GM18511 (cell line): ENCODE data around the gene CRACDL.

Experiments
- ATAC-seq: cut with Tn5 transposase; IDR thresholded peaks from one replicate; pipeline ENCODE4 v1.9.1; 2021; ENCODE audit warnings: mild to moderate bottlenecking, moderate library complexity; ENCODE audit not compliant: unreplicated experiment

CRACDL gene

GRCh38 chr2:98826856-98827255 is 109.2 kb downstream of the CRACDL start:
- no peak for ATAC-seq

DNA sequence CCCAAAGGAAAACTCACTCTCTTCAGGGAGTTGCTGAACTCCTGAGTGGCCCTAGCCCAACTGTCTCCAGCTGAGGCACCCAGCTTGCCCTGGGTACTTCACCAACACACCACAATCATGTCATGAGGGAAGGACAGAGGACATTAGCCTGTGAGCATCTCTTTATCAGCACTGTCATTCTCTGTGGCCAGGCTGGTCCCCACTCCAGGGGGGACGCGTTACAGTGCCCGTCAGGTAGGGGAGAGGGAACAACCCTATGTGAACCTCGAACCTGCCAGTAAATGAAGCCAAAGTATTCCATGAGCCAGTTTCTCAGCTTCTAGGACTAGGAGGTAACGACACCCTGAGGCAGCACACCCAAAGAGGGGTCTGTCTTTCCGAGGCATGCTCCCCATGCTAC is 110.2 kb downstream of the CRACDL start:
- no peak for ATAC-seq

GRCh38 chr2:98825404-98825803 is 110.6 kb downstream of the CRACDL start:
- ATAC-seq = no peak

GRCh38 chr2:98825020-98825350 is 111.0 kb downstream of the CRACDL start:
- ATAC-seq = no peak

DNA sequence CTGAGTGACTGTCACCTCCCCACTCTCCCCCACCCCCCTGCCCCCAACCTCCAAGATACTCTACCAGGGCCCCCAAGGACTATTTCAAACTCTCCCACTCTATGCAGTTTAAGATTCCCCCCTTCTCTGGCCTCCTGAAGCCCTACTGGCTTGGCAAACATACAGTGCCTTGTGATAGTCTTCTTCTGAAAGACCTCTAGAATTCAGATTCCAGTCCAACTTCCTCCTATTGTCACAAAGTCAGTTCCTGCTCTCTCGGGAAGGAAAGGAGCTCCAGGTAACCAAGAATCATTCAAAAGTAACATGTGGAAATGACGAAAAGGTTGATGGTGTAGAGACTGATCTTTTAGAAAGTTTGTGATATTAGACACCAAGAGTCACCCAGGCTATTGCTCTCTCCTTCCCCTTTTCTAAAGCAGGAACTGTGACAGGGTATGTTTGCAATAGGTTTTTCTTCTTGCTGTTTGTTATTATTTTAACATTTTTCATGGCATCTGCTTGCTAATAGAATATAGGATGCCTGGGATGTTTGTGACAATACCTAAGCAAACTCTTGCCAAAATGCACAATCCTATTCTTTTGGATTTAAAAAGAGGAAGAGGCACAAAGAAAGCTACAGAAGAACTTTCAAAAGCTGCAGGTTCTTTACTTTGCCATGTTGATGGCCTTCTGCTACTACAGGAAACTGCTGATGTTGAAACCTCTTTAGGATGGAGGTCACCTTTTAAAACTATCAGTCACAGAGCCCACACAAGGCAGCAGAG is 111.6 kb downstream of the CRACDL start:
- ATAC-seq = no peak

GRCh38 chr2:98823196-98824170 is 112.5 kb downstream of the CRACDL start:
- ATAC-seq = no peak

DNA sequence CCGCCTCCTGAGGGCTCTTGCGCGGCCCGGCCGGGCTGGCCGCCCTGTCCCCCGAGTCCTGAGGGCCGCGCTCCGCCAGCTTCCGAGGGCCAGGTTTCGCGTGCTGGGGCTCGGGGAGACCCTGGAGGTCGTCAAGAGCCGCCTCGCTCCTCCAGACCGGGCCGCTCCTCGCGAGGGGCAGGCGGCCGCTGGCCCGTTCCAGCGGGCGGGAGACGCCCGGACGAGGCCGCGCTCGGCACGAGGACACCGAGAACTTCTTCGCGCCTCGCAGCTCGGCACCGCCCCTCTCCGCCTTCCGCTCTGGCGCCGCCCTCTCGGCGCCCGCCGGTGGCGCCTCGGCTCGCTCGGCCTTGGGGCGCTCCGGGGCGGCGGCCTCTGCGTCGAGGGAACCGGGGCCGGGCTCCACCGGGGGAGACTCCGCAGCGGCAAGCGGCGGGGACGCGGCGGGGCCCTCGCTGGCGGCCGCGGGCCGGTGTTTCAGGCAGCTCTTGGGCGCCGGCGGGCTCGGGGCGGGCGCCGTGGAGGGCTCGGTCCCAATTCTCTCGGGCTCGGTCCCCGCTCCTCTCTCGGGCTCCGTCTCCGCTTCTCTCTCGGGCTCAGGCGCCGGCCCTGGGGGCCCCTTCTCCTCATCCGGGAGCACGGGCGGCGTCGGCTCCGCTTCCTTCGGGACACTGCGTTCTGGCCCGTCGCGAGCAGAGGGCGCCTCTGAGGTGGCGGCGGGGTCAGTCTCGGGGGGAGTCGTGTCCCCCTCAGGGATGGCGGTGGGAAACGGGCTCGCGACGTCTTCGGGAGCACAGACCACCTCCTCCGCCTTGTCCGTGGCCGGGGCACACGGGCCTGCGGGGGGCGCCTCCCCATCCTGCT is 113.5 kb downstream of the CRACDL start:
- no peak for ATAC-seq

- ATAC-seq = no peak
Measured at GRCh38 chr2:98821629-98822135, 114.3 kb downstream of the CRACDL start.

GRCh38 chr2:98819231-98819766 is 116.7 kb downstream of the CRACDL start:
- ATAC-seq = no peak

- ATAC-seq = no peak
Measured at GRCh38 chr2:98818164-98818563, 117.9 kb downstream of the CRACDL start.

- no peak for ATAC-seq
Measured at GRCh38 chr2:98816281-98816680, 119.7 kb downstream of the CRACDL start.

DNA sequence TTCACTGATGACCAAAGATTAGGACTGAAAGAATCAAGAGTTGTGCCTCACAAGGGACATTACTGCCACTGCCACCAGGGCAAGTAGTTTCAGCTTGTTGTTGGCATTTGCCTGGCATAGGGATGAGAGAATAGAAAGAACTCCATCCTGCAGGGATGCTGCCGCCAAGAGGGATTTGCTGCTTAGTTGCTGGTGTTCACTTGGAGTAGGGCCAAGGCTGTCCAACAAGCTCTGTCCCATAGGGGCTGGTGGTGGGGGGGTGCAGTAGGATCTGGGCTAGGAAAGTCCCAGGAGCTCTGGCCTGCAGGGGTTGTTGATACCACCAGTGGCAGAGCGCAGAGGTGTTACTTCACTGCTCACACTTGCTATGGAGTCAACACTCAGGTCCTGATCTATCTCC is 120.2 kb downstream of the CRACDL start:
- ATAC-seq = no peak

- no peak for ATAC-seq
Measured at GRCh38 chr2:98811766-98812165, 124.3 kb downstream of the CRACDL start.

GRCh38 chr2:98810588-98810928 is 125.5 kb downstream of the CRACDL start:
- no peak for ATAC-seq

GRCh38 chr2:98809878-98810587 is 126.0 kb downstream of the CRACDL start:
- no peak for ATAC-seq

DNA sequence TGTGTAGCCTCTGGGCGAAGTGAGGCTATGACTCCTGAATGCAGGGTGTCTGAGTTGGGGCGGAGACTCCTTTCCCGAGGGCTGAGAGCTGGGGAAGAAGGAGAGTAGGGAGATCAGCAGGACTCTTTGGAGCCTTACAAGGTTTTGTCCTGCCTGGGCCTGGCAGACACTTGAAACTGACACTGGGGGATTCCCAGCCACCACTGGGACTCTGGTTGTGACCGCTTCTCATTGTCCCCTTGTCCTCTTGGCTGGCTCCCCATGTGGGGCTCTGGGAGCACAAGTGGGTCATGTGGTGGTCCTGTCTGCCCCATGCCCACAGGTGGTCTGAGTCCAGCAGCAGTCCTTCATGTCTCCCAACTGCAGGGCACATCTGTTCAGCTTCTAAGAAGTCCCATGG is 126.9 kb downstream of the CRACDL start:
- no peak for ATAC-seq

DNA sequence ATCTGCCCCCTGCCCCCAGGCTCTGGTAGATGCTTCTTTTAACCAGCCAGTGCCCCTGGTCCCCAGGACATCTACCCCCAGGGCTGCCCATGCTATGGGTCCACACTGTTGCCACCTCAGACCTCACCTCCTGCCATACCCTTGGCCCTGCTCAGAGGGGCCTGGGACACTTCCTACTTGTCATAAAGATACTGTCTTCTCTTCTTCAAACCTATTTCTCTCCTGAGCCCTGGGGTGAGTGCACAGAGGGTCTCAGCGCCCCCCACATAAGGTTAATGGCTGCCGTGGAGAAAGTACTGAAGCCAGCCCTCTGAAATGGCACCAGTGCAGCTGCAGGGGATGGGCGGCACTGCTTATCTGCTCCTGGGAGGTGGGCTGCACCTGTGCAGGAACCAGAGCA is 127.5 kb downstream of the CRACDL start:
- no peak for ATAC-seq

DNA sequence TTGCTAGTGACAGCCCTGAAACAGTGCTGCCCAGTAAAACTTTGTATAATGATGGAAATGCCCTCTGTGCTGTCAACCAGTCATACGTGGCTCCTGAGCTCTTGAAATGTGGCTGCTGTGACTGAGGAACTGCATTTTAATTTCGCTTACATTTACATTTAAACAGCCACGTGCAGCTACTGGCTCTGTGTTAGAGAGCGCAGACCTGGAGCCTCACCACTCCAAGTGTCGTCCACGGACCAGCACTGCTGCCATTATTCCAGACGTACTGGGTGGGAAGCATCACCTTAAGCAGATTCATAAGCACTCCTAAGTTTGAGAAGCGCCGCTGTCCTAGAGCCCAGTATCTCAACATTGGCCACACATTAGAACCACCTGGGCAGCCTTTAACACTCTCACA is 128.1 kb downstream of the CRACDL start:
- no peak for ATAC-seq

DNA sequence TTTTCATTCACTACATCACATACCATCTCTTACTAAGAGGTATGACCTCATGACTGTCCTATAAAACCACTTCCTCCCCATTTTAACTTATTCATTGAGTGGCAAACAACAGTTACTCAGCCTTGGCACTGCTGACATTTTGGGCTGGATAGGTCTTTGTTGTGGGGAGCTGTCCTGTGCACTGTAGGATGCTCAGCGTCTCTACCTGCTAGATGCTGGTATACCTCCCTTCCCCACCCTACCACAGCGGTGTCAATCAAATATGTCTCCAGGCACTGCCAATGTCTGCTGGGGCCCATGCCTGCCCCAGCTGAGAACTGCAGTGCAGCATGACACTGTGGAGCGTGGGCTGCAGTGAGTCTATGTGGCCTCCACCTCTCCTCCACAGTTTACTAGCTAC is 128.8 kb downstream of the CRACDL start:
- ATAC-seq = no peak

DNA sequence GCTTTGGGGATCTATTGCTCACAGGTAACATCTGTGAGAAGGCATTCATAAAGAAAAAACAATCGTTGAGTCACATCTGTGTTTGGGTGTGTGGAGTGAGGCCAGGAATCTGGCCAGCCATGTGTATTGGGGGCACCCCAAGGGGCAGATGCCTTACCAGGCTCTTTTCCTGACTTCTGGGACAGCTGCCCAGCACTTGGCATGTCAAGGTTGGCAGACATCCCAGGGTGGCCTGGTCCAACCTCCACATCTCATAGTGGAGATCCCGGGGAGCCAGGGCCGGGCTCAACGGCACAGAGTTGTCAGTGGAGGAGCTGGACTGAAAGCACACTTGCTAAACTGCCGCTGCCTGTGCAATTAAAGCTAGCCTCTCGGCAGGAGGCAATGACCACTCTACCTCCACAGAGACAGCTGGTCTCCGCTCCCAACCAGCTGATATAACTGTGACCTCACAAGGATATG is 129.8 kb downstream of the CRACDL start:
- ATAC-seq = no peak
